Stimulated activated CD4-positive, alpha-beta T cell treated with anti-CD3 and anti-CD28 coated beads, Interleukin-4, amount 100 ng/mL, for 1 hour (primary cell): ENCODE data around the gene RUBCNL.

Experiments
- DNase-seq: peaks from one replicate; pipeline ENCODE4 v3.0.0-alpha.2; 2020

Gene RUBCNL

DNA sequence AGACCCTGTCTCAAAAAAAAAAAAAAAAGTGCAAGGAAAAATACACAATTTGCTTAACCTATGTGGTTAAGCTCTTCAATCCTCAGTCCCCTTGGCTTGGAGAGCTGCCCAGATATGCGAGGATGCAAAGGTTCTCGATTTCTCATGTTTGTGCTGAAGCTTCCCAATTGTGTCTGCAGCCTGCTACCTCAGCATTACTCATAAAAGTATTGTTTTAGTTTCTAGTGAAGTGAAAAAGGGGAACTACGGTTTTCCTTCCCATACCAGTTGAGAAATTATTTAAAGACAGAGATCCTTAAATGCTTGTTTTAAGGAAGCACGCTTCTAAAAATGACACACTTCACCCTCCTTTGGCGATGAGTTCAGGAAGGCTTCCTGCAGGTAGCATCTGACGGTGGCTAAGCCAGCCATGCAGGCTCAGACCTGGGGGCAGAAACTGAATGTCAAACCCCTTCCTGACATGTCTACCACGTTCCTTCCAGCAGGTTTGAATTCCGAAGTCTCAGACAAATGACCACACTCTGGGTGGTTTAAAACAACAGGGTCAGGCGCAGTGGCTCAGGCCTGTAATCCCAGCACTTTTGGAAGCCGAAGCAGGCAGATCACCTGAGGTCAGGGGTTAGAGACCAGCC is 47.9 kb downstream of the RUBCNL start:
- no peak for DNase-seq

DNA sequence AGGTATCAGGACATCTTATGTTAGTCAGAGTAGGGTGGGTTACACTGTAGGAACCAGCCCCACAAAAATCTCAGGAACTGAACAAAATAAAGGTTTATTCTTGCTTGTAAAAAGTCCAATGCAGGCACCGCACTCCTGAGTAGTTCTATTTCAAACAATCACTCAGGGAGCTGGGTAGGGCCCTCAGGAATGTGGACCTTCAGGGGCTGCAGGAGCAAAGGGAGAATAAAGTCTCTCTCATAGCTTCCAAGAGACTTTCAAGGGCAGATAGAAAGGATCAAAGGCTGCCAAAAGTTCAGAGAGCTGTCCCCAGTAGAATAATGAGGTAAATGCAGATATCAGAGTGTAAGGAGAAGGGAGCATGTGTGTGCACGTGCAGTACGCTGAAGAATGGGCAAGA is 49.4 kb downstream of the RUBCNL start:
- DNase-seq: no peak

DNA sequence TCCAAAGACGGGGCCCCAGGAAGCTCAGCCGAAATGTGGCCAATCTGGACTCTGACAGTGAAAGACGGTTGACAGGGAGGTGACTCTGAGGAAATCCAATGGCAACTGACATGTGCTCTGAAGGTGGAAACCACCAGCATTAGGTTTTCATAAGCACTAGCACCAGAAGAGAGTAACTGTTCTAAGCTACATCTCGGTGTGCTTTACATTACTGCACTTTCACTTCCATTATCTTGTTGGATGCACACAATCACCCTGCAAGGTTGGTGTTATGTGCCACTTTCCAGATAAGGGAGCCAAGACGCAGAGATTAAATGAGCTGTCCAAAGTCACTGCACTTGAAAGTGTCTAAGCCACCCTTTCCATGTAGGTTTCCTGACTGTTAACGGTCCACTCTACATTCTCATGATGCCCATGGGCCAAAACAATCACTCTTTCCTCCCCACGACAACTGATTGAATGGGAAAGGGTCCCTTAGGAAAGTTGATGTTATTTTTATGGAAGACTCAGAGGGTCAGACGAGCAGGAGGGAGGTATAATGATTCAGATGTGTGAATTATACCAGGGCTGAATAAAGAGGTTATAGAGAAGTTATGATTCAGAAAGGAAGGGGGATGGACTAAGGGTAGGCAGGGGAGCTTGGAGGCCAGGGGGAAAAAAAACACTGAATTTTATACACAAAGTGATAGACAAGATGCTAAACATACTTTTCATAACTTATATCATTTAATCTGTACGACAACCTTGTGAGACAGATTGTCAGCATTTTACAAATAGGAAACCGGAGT is 52.8 kb downstream of the RUBCNL start:
- no peak for DNase-seq

DNA sequence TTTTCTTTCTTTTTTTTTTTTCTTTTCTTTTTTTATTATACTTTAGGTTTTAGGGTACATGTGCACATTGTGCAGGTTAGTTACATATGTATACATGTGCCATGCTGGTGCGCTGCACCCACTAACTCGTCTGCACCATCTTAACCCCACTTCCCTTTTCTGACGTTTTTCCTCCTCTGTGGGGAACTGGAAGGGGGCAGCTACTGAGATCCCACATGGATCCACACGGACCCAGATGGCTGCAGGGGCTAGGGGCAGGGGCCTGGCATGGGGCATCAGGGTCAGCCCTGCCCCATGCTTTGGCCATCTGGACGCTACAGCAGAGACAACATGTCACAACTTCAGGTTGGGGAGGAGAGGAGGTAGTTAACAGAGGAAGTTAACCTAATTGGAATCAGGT is 54.3 kb downstream of the RUBCNL start:
- DNase-seq: no peak

GRCh38 chr13:46329624-46330023 is 57.4 kb downstream of the RUBCNL start:
- no peak for DNase-seq

GRCh38 chr13:46327246-46327645 is 59.8 kb downstream of the RUBCNL start:
- DNase-seq: no peak

- no peak for DNase-seq
Measured at GRCh38 chr13:46324976-46325375, 62.1 kb downstream of the RUBCNL start.

DNA sequence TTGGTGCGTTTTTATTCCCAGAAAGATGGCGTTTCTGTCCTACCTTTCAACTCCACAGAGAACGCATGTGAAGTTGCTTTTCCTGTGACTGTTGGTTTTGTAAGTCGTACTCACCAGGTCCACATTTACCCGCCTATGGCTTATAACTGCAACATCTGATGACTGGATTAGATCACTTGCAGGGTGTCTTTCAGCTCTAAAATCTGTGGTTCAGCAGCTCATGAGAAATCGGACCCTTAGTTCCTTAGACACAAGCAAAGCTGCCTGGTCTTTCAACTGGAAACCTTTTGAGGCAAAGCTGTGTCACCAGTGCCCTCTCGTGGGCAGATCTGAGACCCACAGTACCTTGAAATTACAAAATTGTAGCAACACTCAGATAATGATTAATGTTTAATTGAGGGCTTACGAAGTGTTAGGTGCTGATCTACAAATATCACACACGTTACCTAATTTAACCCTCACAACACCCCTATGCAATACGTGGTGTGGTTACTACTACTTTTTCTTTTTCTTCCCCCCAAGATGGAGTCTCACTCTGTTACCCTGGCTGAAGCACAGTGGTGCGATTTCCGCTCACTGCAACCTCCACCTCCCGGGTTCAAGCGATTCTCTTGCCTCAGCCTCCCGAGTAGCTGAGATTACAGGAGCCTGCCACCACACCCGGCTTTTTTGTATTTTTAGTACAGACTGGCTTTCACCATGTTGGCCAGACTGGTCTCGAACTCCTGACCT is 65.4 kb downstream of the RUBCNL start:
- DNase-seq: peak; percentile 73

GRCh38 chr13:46320821-46321220 is 66.2 kb downstream of the RUBCNL start:
- DNase-seq: no peak

DNA sequence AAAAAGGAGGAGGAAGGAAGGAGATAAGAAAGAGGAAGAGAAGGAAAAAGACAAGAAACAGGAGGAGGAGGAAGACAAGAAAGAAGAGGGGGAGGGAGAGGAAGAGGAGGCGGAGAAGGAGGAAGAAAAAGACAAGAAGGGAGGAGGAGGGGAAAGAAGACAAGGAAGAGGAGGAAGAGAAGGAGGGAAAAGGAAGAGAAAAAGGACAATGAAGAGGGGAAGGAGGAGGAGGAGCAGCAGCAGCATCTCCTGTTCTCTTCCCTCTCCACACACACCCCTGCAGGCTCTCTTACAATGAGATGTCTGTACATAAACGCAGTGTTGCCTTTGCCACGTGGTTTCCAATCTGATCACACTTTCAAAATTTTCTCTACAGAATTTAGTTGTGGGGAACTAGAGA is 66.6 kb downstream of the RUBCNL start:
- DNase-seq: no peak

GRCh38 chr13:46318986-46319385 is 68.1 kb downstream of the RUBCNL start:
- no peak for DNase-seq

DNA sequence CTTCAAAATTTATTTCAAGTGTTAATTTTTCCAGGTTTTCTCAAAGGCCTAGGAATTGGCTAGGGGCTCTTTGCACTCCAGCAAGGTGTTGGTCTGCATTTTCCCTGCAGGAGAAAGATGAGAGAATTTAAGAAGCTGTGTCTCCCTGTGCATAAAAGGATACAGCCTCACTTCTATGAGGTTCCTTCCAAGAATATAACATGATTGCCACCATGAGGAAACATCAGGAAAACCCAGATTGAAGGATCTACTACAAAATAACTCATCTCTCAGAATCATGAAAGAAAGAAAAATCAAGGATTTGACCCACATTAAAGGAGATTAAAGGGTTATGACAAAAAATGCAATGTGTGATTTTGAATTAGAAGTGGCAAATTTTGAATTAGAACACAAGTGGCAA is 69.9 kb downstream of the RUBCNL start:
- DNase-seq: no peak

DNA sequence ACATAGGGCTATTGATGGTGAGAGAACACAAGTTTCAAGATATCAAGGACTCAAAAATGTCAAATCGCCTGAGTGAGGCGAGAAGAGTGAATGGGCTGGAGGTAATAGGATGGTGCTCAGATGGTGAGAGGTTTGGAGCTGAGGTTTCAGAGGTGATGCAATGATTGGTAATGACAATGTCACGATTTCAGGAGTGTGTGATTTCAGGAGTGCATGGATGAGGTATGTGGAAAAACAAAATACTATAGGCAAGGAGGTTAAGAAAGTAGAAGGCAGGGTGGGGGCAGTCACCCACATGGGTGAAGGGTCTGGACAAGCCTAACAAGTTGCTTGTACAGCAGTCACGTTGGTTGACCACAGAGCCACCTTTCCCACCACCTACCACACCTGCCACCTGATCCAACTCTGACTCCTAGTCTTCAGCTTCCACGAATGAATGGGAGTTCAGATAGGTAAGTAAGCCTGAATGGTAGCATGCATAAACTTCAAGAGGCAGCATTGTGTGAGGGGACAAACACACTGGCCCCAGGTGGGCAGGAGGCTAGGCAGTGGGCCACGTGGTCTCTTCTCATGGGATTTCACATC is 71.5 kb downstream of the RUBCNL start:
- no peak for DNase-seq

GRCh38 chr13:46315036-46315435 is 72.0 kb downstream of the RUBCNL start:
- DNase-seq: no peak

- no peak for DNase-seq
Measured at GRCh38 chr13:46314587-46314986, 72.5 kb downstream of the RUBCNL start.

DNA sequence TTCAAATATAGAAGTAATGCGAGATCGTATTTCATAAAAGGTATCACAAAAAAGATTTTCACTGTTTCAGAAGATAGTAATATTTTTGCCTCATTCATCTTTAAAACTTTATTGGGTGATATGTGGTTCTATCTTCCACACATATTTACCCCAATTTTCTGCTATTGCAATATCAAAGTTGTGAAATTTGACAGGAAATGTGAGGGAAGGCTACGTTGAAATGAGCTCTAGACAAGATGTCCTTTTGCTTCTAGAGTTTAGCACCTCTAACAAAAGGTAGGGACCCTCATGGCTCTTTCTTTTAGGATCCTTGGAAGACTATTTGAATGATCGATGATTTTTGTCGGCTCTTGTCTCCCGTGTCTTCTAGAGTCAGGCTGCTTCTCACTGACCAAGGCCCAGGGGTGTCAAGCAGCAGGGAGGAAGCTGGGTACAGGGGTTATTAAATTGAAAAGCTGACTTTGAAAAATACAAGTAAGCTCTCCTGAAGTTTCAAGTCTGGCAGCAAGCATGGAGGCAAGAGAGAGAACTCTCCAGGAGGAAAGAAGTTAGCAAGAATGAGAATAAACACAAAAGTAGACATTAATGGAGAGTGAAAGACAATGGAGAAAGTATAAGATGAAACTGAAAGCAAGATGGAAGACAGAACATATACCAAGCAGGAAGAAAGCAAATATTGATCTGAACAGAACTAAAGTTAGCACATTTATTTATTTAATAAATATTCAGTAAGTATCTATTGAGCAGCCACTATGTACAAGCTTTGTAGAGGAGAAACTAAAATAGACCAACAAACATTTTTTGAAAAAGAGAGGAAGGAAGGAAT is 73.4 kb downstream of the RUBCNL start:
- no peak for DNase-seq

- no peak for DNase-seq
Measured at GRCh38 chr13:46313024-46313423, 74.0 kb downstream of the RUBCNL start.

GRCh38 chr13:46311217-46311616 is 75.8 kb downstream of the RUBCNL start:
- DNase-seq: no peak

DNA sequence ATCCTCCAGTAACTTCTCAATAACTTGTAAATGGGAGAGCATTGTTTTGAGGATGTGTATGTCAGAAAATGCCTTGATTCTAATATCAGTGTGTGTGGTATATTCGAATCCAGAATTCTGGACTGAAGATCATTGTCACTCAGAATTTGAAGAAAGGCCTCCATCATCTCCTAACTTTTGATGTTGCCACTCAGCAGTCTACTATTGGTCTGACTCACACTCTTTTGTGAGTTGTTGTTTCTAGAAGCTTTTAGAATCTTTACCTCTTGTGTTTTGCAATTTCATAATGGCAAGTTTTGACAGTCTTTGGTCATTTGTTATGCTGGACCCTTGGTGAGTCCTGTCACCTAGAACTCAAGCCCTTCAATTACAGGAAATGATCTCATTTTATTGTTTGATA is 77.0 kb downstream of the RUBCNL start:
- DNase-seq: no peak

DNA sequence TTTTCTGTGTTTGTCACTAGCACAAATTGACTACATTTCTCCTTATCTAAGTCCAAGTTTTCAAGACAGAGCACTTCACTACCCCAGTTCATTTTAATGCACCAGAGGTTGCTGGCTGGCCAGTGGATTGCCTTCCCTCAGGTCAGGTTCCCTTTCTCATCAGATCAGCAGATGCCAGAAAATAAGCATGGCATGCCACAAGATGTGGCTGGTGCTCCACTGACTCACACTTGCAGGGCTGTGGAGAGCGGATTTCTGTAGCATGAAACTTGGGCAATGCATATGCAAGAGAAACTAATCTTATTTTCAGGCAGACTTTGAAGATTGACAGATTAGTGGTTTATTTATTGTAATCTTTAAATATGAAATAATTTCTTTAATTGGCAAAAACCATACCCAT is 79.5 kb downstream of the RUBCNL start:
- DNase-seq: no peak

DNA sequence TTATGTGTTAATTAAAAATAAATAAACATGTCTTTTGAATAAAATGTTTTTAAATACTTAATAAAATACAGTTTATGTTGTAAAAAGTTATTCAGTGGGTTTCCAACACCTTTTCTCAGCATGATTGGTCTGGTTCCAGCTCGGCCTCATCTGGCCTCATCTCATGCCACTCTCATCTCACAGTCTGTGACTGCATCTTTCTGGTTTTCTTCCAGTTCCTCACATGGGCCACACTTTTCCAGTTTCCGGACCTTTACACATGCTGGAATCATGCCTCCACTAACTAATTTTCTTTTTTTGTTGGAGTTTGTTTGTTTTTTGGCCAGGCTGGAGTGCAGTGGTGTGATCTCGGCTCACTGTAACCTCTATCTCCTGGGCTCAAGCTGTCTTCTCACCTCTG is 82.5 kb downstream of the RUBCNL start:
- DNase-seq: no peak

- no peak for DNase-seq
Measured at GRCh38 chr13:46303742-46304385, 83.2 kb downstream of the RUBCNL start.
